HepG2 (cell line): ENCODE data around the gene POFUT1. TPM values are rescaled to one million over a fixed set of nuclear protein-coding genes. Genes with fewer than 3 reads are reported as not detected.

ENCODE experiments used
- FOSL1 ChIP-seq: sonication (generic); formaldehyde crosslinking; IDR thresholded peaks from 2 replicates; pipeline ENCODE4 v1.9.0; 2021; ENCODE audit warnings: missing genetic modification reagents, borderline replicate concordance
- HMGA1 ChIP-seq: sonication (generic); formaldehyde crosslinking; conservative IDR thresholded peaks from 2 replicates; pipeline ENCODE4 v1.4.0; 2020; ENCODE audit warnings: missing genetic modification reagents
- MED1 ChIP-seq: sonication (generic); formaldehyde crosslinking; IDR thresholded peaks from 2 replicates; pipeline ENCODE4 v1.4.0; 2020; ENCODE audit warnings: missing genetic modification reagents
- PHF20 ChIP-seq: sonication (generic); formaldehyde crosslinking; IDR thresholded peaks from 2 replicates; pipeline ENCODE4 v1.5.0; 2020; ENCODE audit warnings: mild to moderate bottlenecking, missing genetic modification reagents
- RFX3 ChIP-seq: IDR thresholded peaks from 2 replicates; pipeline ENCODE4 v1.6.1; 2016; ENCODE audit warnings: missing biosample characterization, missing genetic modification reagents
- SMAD9 ChIP-seq: sonication (generic); formaldehyde crosslinking; IDR thresholded peaks from 2 replicates; pipeline ENCODE4 v1.5.1; 2020; ENCODE audit warnings: mild to moderate bottlenecking, missing genetic modification reagents
- STAT6 ChIP-seq: sonication (generic); formaldehyde crosslinking; IDR thresholded peaks from 2 replicates; pipeline ENCODE4 v1.4.0; 2020; ENCODE audit warnings: missing genetic modification reagents, mild to moderate bottlenecking, borderline replicate concordance
- TEAD2 ChIP-seq: sonication (generic); formaldehyde crosslinking; IDR thresholded peaks from 2 replicates; pipeline ENCODE4 v1.9.0; 2021; ENCODE audit warnings: missing genetic modification reagents
- ZBTB40 ChIP-seq, 2 experiments: fragments of 450-650 bp in 1 of 2; sonication (generic) in 1 of 2; formaldehyde crosslinking in 1 of 2; IDR thresholded peaks; 2 replicates each; pipeline versions ENCODE4 v1.6.1 to v1.8.0; 2016 to 2022; ENCODE audit warnings: antibody characterized with exemption in 1 of 2, mild to moderate bottlenecking in 1 of 2, missing genetic modification reagents in 1 of 2
- ZKSCAN1 ChIP-seq: fragments of 150-350 bp; IDR thresholded peaks from 2 replicates; pipeline ENCODE4 v1.6.1; 2014; ENCODE audit warnings: low read length
- ZNF101 ChIP-seq: sonication (generic); formaldehyde crosslinking; IDR thresholded peaks from 2 replicates; pipeline ENCODE4 v1.4.0; 2020; ENCODE audit warnings: mild to moderate bottlenecking, low read depth, missing genetic modification reagents, borderline replicate concordance
- ZNF234 ChIP-seq: sonication (generic); formaldehyde crosslinking; conservative IDR thresholded peaks from 2 replicates; pipeline ENCODE4 v1.5.1; 2020; ENCODE audit warnings: mild to moderate bottlenecking, missing genetic modification reagents
- ZNF670 ChIP-seq: sonication (generic); formaldehyde crosslinking; IDR thresholded peaks from 2 replicates; pipeline ENCODE4 v1.8.0; 2022; ENCODE audit warnings: mild to moderate bottlenecking, missing genetic modification reagents, borderline replicate concordance
- ZNF678 ChIP-seq: sonication (generic); formaldehyde crosslinking; IDR thresholded peaks from 2 replicates; pipeline ENCODE4 v1.4.0; 2020; ENCODE audit warnings: mild to moderate bottlenecking, missing genetic modification reagents
- ZNF883 ChIP-seq: sonication (generic); formaldehyde crosslinking; IDR thresholded peaks from 2 replicates; pipeline ENCODE4 v1.5.1; 2020; ENCODE audit warnings: mild to moderate bottlenecking, missing genetic modification reagents; ENCODE audit errors: not compliant biosample characterization
- polyA plus RNA-seq, 8 experiments: library from polyadenylated mRNA; depleted of rRNA in 3 of 8; stranded (reverse) in 7 of 8; unstranded in 1 of 8; fragments of >200 nt; fragmentation: Illumina TruSeq in 4 of 8; extraction: Trizol in 4 of 8; gene quantifications; 2 replicates each; pipeline versions ENCODE4 v1.2.1 to v1.2.3, GENCODE V29; 2011 to 2016; ENCODE audit warnings: low read depth in 4 of 8, missing spikeins in 1 of 8, mixed read lengths in 1 of 8; ENCODE audit not compliant: insufficient read depth in 1 of 8
- total RNA-seq, 5 experiments: library from RNA; depleted of rRNA; stranded (reverse); fragments of >200 nt; fragmentation: Illumina TruSeq; extraction: Trizol; gene quantifications; 2 replicates each; pipeline ENCODE4 v1.2.3, GENCODE V29; 2016; ENCODE audit warnings: low read depth in 1 of 5
- TF ChIP-seq, protein P1 (sequence below): sonication (generic); formaldehyde crosslinking; conservative IDR thresholded peaks from 2 replicates; pipeline ENCODE4 v1.4.0; 2020; ENCODE audit warnings: missing genetic modification reagents

Gene POFUT1
- total and polyA plus RNA-seq, 2 of the 13 experiments (the other 11 are each of a cell fraction or from before 2014, with no cell fraction given), result 35.5 to 58.3 TPM

DNA sequence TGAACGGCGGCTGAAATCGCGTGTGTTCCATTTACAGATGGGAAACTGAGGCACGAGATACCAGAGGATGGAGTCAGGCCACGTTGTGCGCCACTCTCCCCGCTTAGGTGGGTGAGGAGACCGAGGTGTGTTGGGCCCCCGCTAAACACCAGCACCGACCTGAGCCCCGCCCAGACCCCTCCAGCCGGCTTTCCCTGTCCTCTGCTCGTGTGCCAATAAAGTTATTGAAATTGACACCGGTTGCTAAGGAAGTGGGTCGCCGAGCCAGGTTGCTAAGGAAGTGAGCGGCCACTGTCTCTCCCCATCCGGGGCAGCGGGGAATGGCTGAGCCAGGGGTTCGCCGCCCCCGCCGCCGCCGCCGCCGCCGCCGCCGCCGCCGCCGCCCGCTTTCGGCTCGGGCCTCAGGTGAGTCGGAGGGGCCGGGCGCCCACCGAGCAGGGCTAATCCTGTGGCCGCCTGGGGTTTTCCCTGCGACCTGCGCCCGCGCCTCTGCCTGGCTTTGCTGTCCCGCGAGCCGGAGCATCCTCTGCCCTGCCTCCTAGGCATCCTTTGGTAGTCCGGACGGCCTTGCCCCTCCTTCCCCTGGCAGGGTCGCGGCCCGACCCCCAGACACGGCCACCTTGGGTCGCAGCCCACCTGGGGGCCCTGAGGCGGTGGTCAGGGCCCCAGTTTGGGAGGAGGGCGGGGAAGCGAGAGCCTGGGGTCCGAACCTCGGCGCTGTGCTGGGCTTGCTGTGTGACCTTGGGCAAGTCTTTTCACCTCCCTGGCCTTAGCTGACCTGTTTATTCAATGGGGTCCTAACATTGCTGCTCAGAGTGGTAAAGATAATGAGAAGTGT, 69.9 kb downstream of the POFUT1 start, which contains the start of gene KIF3B (continued):
- TF ChIP-seq ZNF234 (no peak), ZNF678 (CRISPR knock-in tag) (no peak; the same call in 1 of the 2 replicates), ZNF883 (CRISPR knock-in tag) (peak; percentile 82), ZKSCAN1 (peak; percentile 95), TEAD2 (no peak), MED1 (CRISPR knock-in tag) (peak; percentile 82), PHF20 (CRISPR knock-in tag) (peak; percentile 94), ZNF101 (CRISPR knock-in tag) (no peak), STAT6 (0 out of 2 replicates have a peak, but pooled peaks have one; percentile 41), SMAD9 (peak; percentile 71; the same call in 1 of the 2 replicates), RFX3 (CRISPR knock-in tag) (peak; percentile 97), ZBTB40 (IDR thresholded peaks at IDR 0.05) (peak; percentile 100), ZBTB40 (CRISPR knock-in tag; IDR thresholded peaks at IDR 0.05) (peak; percentile 100), FOSL1 (CRISPR knock-in tag) (no peak), ZNF670 (CRISPR knock-in tag) (no peak), HMGA1 (no peak)
- TF ChIP-seq, protein P1, sequence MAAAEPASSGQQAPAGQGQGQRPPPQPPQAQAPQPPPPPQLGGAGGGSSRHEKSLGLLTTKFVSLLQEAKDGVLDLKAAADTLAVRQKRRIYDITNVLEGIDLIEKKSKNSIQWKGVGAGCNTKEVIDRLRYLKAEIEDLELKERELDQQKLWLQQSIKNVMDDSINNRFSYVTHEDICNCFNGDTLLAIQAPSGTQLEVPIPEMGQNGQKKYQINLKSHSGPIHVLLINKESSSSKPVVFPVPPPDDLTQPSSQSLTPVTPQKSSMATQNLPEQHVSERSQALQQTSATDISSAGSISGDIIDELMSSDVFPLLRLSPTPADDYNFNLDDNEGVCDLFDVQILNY, result no peak
